Upper lobe of left lung (tissue), 4 donors: ENCODE data around the gene BOLA2.
"Not testable (repeated sequence)": the region's sequence is repeated elsewhere in the genome, so short reads cannot be mapped to it uniquely, and the experiment has no call there.

Source experiments
- CTCF ChIP-seq, 6 experiments: fragments of 450-650 bp in 4 of 6; fragments of 200-600 bp in 2 of 6; sonication (generic) in 2 of 6; IDR thresholded peaks; one replicate each; pipeline ENCODE4 v1.5.1; 2016 to 2019; ENCODE audit warnings: antibody characterized with exemption in 6 of 6
- EP300 ChIP-seq, 4 donors: sonication (generic); formaldehyde crosslinking; IDR thresholded peaks; one replicate each; pipeline ENCODE4 v1.5.1; 2017; ENCODE audit warnings: antibody characterized with exemption in 4 of 4, control low read depth in 2 of 4
- POLR2A ChIP-seq, 4 donors: fragments of 450-650 bp; IDR thresholded peaks; one replicate each; pipeline ENCODE4 v1.5.1; 2016 to 2017; ENCODE audit warnings: antibody characterized with exemption in 4 of 4, mild to moderate bottlenecking in 2 of 4
- POLR2AphosphoS5 ChIP-seq, 2 donors: sonication (generic); formaldehyde crosslinking; IDR thresholded peaks; one replicate each; pipeline ENCODE4 v1.5.1; 2017; ENCODE audit warnings: antibody characterized with exemption in 2 of 2

GRCh38 chr16:29472065-29472464, 17.9 kb upstream of the BOLA2 start:
- TF ChIP-seq CTCF, POLR2A, EP300, POLR2AphosphoS5 (IDR thresholded peaks at IDR 0.05): not testable (repeated sequence)
